CD14-positive monocyte (primary cell): ENCODE results near the gene GPANK1. TPM values are rescaled to one million over a fixed set of nuclear protein-coding genes. Genes with fewer than 3 reads are reported as not detected.

Experiments used
- DNase-seq, 3 donors: peaks; one replicate each; pipeline ENCODE4 v3.0.0-alpha.2; 2011 to 2022
- H2AFZ ChIP-seq: 2 replicates; pipeline ENCODE4 v1.6.0; 2012; ENCODE audit warnings: mild to moderate bottlenecking, low read depth, low read length, inconsistent platforms; ENCODE audit not compliant: insufficient read depth, poor library complexity, severe bottlenecking
- H3K27ac ChIP-seq, 2 donors: 1 replicate in 1 of 2; 2 replicates in 1 of 2; pipeline ENCODE4 v1.5.1; 2012 to 2013; ENCODE audit warnings: low read length in 2 of 2, control low read depth in 1 of 2, inconsistent platforms in 1 of 2, low read depth in 1 of 2, mild to moderate bottlenecking in 1 of 2
- H3K27me3 ChIP-seq, 2 donors: one replicate each; pipeline versions ENCODE4 v1.6.0 to v1.6.1; 2011 to 2013; ENCODE audit warnings: low read length in 2 of 2; ENCODE audit not compliant: control insufficient read depth in 2 of 2, insufficient read depth in 2 of 2
- H3K36me3 ChIP-seq, 2 donors: replicated peaks in 1 of 2; 1 replicate in 1 of 2; 2 replicates in 1 of 2; pipeline versions ENCODE4 v1.5.1 to v1.6.1; 2012 to 2013; ENCODE audit warnings: low read length in 2 of 2, control low read depth in 1 of 2, inconsistent platforms in 1 of 2, mild to moderate bottlenecking in 1 of 2; ENCODE audit not compliant: insufficient read depth in 2 of 2, control insufficient read depth in 1 of 2
- H3K4me1 ChIP-seq, 2 donors: 1 replicate in 1 of 2; 2 replicates in 1 of 2; pipeline versions ENCODE4 v1.5.1 to v1.6.1; 2012 to 2013; ENCODE audit warnings: low read length in 2 of 2, control low read depth in 1 of 2, inconsistent platforms in 1 of 2, mild to moderate bottlenecking in 1 of 2, moderate library complexity in 1 of 2; ENCODE audit not compliant: insufficient read depth in 2 of 2, control insufficient read depth in 1 of 2
- H3K4me2 ChIP-seq: replicated peaks from 2 replicates; pipeline ENCODE3; 2012; ENCODE audit warnings: low read length, moderate library complexity, mild to moderate bottlenecking; ENCODE audit not compliant: poor library complexity, severe bottlenecking; ENCODE audit errors: extremely low read depth
- H3K4me3 ChIP-seq, 3 experiments: fragments of 200-600 bp in 1 of 3; sonication (generic) in 1 of 3; replicated peaks in 1 of 3; 1 replicate in 2 of 3; 2 replicates in 1 of 3; pipeline ENCODE4 v1.5.1; 2011 to 2013; ENCODE audit warnings: low read length in 3 of 3, mild to moderate bottlenecking in 3 of 3, control low read depth in 2 of 3, low read depth in 2 of 3, inconsistent platforms in 1 of 3, moderate library complexity in 1 of 3
- H3K79me2 ChIP-seq: 2 replicates; pipeline ENCODE4 v1.6.0; 2012; ENCODE audit warnings: mild to moderate bottlenecking, control low read depth, inconsistent platforms, low read length, moderate library complexity; ENCODE audit not compliant: insufficient read depth
- H3K9ac ChIP-seq: 2 replicates; pipeline ENCODE4 v1.6.0; 2017; ENCODE audit warnings: low read length, mild to moderate bottlenecking; ENCODE audit not compliant: insufficient read depth, poor library complexity, severe bottlenecking
- H3K9me3 ChIP-seq, 2 donors: replicated peaks in 1 of 2; 1 replicate in 1 of 2; 2 replicates in 1 of 2; pipeline versions ENCODE4 v1.5.1 to v1.6.1; 2012 to 2013; ENCODE audit warnings: low read length in 2 of 2, control low read depth in 1 of 2; ENCODE audit not compliant: control insufficient read depth in 1 of 2, insufficient read depth in 1 of 2
- H4K20me1 ChIP-seq: 2 replicates; pipeline ENCODE4 v1.6.0; 2012; ENCODE audit warnings: mild to moderate bottlenecking, low read length, control low read depth, moderate library complexity; ENCODE audit not compliant: insufficient read depth
- H3K27ac Mint-ChIP-seq, 7 donors: one replicate each; pipeline ENCODE4 v1.8.0; 2020; ENCODE audit warnings: mild to moderate bottlenecking in 7 of 7, mixed read lengths in 7 of 7, moderate library complexity in 6 of 7, inconsistent platforms in 2 of 7
- H3K27me3 Mint-ChIP-seq, 3 donors: one replicate each; pipeline ENCODE4 v1.8.0; 2021 to 2022; ENCODE audit warnings: low read depth in 3 of 3, mild to moderate bottlenecking in 3 of 3, mixed read lengths in 3 of 3, moderate library complexity in 3 of 3, inconsistent platforms in 1 of 3
- H3K36me3 Mint-ChIP-seq, 2 donors: one replicate each; pipeline ENCODE4 v1.8.0; 2020; ENCODE audit warnings: mixed read lengths in 2 of 2, inconsistent platforms in 1 of 2, mild to moderate bottlenecking in 1 of 2
- H3K4me1 Mint-ChIP-seq: one replicate; pipeline ENCODE4 v1.8.0; 2020; ENCODE audit warnings: mild to moderate bottlenecking, mixed read lengths
- H3K4me3 Mint-ChIP-seq, 2 donors: one replicate each; pipeline ENCODE4 v1.8.0; 2020; ENCODE audit warnings: mild to moderate bottlenecking in 2 of 2, mixed read lengths in 2 of 2, moderate library complexity in 1 of 2
- H3K9me3 Mint-ChIP-seq, 7 donors: one replicate each; pipeline ENCODE4 v1.8.0; 2020 to 2022; ENCODE audit warnings: mixed read lengths in 7 of 7, mild to moderate bottlenecking in 6 of 7, moderate library complexity in 6 of 7, inconsistent platforms in 2 of 7
- CTCF ChIP-seq: fragments of 200-600 bp; IDR thresholded peaks from one replicate; pipeline ENCODE4 v1.8.0; 2022; ENCODE audit warnings: antibody characterized with exemption, mild to moderate bottlenecking
- WGBS: methylation state at CpG from one replicate; pipeline ENCODE4 v1.1.5; 2013; ENCODE audit warnings: missing lambda C conversion rate; ENCODE audit not compliant: insufficient coverage; 5-methylcytosine and 5-hydroxymethylcytosine counted together
- intact Hi-C, 2 donors: fragments of 100-400 bp; cut with micrococcal nuclease; formaldehyde crosslinking; loops; one replicate each; pipeline versions ENCODE4 v1.15.0 to v1.15.1; 2023
- polyA plus RNA-seq, 3 donors: library from polyadenylated mRNA; depleted of rRNA in 1 of 3; unstranded in 2 of 3; stranded (reverse) in 1 of 3; fragments of 300-500 nt in 2 of 3; fragments of >200 nt in 1 of 3; fragmentation: Illumina TruSeq in 2 of 3; gene quantifications; 1 replicate in 2 of 3; 2 replicates in 1 of 3; pipeline ENCODE4 v1.2.3, GENCODE V29; 2012 to 2021

GPANK1 gene
- polyA plus RNA-seq, 3 donors = 10.8 to 13.9 (median 12.0) TPM

- intact Hi-C loops = loop anchor here (2.0 to 5.0 kb wide), 2 partner anchors 33 to 47 kb away; partner anchors contain the start of genes BAG6 (in 2 of the 2), CSNK2B (in 1 of the 2) and LY6G5B (in 1 of the 2)
- peaks cover 60% of the 10 kb centered on the region for H3K4me1 Mint-ChIP-seq
- Histone ChIP-seq H2AFZ (peak overlapping the region; percentile 76), H3K4me2 (peak overlapping the region; percentile 95), H3K4me3 (peak overlapping the region; percentile 79 to 97 (median 87)), H4K20me1 (peaks cover 24% of the 10 kb centered on the region), H3K27me3 (no peaks in the 10 kb centered on the region), H3K79me2 (peaks cover 88% of the 10 kb centered on the region), H3K9ac (peak overlapping the region; percentile 93), H3K27ac (peak overlapping the region; percentile 95 to 99), H3K4me1 (peaks cover 49 to 63% of the 10 kb centered on the region in 2 donors), H3K36me3 (peaks cover 19 to 31% of the 10 kb centered on the region in 2 donors), H3K9me3 (no peaks in the 10 kb centered on the region)
- peak overlapping the region; percentile 98 to 100 (median 100) for H3K27ac Mint-ChIP-seq
- H3K9me3 Mint-ChIP-seq = peaks cover 0 to 1% (median 0%) of the 10 kb centered on the region in 7 donors
- H3K36me3 Mint-ChIP-seq = peaks cover 28 to 45% of the 10 kb centered on the region in 2 donors
- peaks cover 0 to 1% (median 0%) of the 10 kb centered on the region in 3 donors for H3K27me3 Mint-ChIP-seq
- no peak for TF ChIP-seq CTCF
- peak overlapping the region; percentile 89 to 96 for H3K4me3 Mint-ChIP-seq
- DNase-seq = peak; percentile 96 to 99 (median 98)
- under 1% methylated on average over 40 of the region's 50 CpGs for WGBS
Measured at GRCh38 chr6:31619805-31620585, 44.8 kb downstream of the GPANK1 start.

DNA sequence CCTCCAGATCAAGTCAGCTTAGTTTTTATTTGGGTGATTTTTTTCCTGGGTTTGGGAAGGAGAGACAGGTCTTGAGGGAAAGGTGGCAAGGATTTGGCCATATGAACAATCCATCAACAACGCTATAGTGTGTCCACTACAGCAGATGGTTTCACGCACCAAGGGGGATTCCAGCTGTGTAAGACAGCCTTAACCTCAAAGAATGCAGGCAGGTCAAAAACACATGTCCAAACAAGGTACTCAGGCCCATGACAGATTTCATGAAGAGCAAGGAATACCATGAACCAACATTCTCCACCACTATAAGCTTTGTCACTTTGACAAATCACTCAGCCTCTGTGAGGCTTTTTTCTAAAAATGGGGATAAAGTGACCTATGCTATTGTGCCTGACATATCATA lies 47.8 kb downstream of the GPANK1 start:
- Histone ChIP-seq H3K9ac (no peak overlapping the region), H3K4me3 (peak overlapping the region in 1 of 3 experiments; percentile 99), H3K27me3 (no peaks in the 10 kb centered on the region), H4K20me1 (peaks cover 10% of the 10 kb centered on the region), H2AFZ (no peak overlapping the region), H3K9me3 (no peaks in the 10 kb centered on the region), H3K27ac (peak overlapping the region in 1 of 2 donors; percentile 86), H3K4me2 (peak overlapping the region; percentile 99), H3K79me2 (peaks cover 61% of the 10 kb centered on the region), H3K4me1 (peaks cover 54 to 71% of the 10 kb centered on the region in 2 donors), H3K36me3 (peaks cover 4 to 11% of the 10 kb centered on the region in 2 donors)
- Mint-ChIP-seq H3K27me3 (no peaks in the 10 kb centered on the region), H3K9me3 (peaks cover 0 to 1% (median 0%) of the 10 kb centered on the region in 7 donors), H3K27ac (peak overlapping the region in 6 of 7 donors; percentile 81 to 96 (median 94)), H3K4me3 (peak overlapping the region; percentile 91 to 96), H3K4me1 (peaks cover 65% of the 10 kb centered on the region), H3K36me3 (peaks cover 12 to 25% of the 10 kb centered on the region in 2 donors)
- intact Hi-C loops = no loop called here
- TF ChIP-seq CTCF = no peak
- DNase-seq = no peak
- 83% methylated on average over 1 of the region's 2 CpGs for WGBS
